Omental fat pad (tissue), 4 donors: ENCODE measurements around the gene MKLN1. TPM values are rescaled to one million over a fixed set of nuclear protein-coding genes. Genes with fewer than 3 reads are reported as not detected.
"Not testable (repeated sequence)": the region's sequence is repeated elsewhere in the genome, so short reads cannot be mapped to it uniquely, and the experiment has no call there.

ENCODE experiments used
- ATAC-seq: fragments of 150-250 bp; one replicate; pipeline ENCODE4 v1.9.1; 2016; ENCODE audit warnings: mild to moderate bottlenecking, moderate library complexity; ENCODE audit not compliant: low FRiP score
- DNase-seq: peaks from one replicate; pipeline ENCODE4 v3.0.0-alpha.2; 2019; ENCODE audit warnings: low spot score
- total RNA-seq, 4 donors: library from RNA; depleted of rRNA; stranded (reverse); fragments of >200 nt; gene quantifications; one replicate each; pipeline ENCODE4 v1.1.0, GENCODE V29; 2016
- TF ChIP-seq, protein P1 (sequence below), 3 donors: fragments of 450-650 bp; IDR thresholded peaks; one replicate each; pipeline ENCODE4 v1.5.1; 2016 to 2017; ENCODE audit warnings: antibody characterized with exemption in 3 of 3, mild to moderate bottlenecking in 3 of 3, moderate library complexity in 2 of 3

Gene MKLN1
- total RNA-seq, 4 donors from 2014 or later, result 48.9 to 108 (median 49.8) TPM

DNA sequence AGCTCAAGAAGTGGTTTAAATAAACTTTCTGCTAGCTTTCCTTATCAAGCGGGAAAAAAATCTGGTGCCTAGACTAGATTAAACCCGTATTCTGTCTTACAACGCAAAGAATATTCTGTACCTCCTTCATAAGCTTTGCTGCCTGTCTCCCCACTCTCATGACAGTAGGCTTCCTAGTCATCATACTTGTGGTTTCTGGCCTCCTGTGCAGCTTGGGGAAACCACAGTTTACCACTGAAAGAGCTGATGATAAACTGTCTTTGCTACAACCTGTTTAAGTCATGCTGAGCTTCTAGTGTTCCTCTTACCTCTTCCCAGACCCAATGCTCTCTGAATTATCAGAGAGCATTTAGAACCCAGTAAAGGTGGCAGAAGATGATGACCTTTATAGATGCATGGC, 173.7 kb downstream of the MKLN1 start:
- DNase-seq (no peak), ATAC-seq (no peak)

DNA sequence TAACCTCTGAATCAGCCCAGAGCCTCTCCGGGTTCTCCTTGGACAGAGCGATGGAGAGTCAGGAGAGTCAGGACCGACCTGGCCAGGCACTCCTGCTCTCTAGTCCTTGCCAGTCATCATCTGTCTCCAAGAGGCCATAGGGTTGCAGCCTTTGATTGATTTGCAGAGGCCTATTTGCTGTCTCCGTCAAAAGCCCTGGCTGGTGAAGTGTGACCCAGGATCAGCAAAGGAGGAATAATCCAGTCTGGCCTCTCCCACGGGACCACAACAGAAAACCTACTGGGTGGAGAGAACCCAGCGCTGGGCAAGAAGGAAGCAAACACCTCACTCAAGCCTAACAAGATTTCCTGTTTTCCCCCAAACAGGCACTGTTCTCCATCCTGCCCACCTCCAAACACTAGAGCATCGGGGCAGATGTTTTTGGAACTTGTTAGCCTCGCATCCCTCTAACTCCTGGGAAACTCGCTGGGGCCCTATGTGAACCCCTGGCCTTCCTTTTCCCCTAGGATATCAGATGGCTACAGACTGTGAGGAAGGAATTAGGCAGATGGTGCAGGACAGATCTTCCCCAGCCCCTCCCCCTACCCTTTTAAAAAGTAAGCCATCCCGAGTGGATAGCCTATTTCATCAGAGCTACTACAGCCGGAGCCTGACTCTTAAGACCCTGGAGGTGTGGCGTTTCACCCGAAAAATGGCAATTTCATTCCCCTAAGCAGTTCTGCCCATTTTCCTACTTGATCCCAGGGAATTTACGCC, 174.4 kb downstream of the MKLN1 start:
- TF ChIP-seq, protein P1, sequence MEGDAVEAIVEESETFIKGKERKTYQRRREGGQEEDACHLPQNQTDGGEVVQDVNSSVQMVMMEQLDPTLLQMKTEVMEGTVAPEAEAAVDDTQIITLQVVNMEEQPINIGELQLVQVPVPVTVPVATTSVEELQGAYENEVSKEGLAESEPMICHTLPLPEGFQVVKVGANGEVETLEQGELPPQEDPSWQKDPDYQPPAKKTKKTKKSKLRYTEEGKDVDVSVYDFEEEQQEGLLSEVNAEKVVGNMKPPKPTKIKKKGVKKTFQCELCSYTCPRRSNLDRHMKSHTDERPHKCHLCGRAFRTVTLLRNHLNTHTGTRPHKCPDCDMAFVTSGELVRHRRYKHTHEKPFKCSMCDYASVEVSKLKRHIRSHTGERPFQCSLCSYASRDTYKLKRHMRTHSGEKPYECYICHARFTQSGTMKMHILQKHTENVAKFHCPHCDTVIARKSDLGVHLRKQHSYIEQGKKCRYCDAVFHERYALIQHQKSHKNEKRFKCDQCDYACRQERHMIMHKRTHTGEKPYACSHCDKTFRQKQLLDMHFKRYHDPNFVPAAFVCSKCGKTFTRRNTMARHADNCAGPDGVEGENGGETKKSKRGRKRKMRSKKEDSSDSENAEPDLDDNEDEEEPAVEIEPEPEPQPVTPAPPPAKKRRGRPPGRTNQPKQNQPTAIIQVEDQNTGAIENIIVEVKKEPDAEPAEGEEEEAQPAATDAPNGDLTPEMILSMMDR (IDR thresholded peaks at IDR 0.05), result no peak
- no peak for ATAC-seq

More for the DNA sequence above, 173.7 kb downstream of the MKLN1 start:
- TF ChIP-seq, protein P1 (IDR thresholded peaks at IDR 0.05), result no peak

DNA sequence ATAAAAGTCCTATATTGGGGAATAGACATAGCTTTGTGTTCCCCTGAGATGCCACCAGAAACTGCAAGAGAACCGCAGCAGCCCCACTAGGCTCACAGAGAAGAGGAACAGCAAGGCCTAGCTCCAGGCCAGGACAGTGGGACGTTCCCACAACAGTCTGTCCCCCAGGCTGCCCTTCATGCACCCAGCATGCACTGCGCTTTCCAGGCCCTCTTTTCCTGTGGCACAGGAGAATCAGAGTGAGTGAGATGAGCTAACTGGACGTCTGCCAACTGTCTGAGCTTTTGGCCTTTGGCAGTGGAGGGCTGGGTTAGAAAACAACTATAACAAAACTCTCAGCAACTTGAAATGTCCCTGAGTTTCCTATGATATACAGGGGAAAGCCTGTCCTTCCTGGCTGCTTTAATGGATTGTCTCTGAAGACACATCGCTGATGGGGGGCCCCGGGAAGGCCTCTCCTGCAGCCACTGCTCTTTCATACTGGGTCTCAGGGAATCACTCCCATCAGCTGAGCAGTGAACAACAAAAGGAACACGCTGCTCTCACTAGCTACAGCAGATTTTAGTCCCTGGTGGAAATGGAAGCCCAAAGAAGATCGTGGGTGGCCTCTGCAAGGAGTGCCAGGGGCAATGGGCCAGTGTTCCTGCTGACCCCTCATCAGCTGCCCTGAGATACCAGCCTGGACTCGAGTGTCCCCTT, 175.3 kb downstream of the MKLN1 start:
- TF ChIP-seq, protein P1 (IDR thresholded peaks at IDR 0.05), result no peak
- ATAC-seq (no peak), DNase-seq (no peak)

More for the DNA sequence above, 174.4 kb downstream of the MKLN1 start:
- DNase-seq, result no peak

DNA sequence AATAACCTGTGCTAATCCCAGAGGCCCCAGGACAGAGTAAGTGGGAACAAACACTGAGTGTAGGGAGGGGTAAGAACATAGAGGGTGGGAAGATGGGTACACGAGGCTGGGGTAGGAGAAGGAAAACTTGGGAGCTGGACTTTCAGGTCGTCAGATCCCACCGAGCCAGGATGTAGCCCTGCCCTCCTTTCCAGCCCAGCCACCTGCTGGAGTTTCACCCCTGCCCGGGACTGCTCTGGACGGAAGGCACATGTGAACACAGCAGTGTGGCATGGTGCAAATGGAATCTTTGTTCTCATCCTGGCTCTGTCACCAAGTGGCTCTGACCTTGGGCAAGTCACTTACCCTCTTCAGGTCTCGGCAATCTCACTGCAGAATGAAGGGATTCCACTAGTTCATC, 176.0 kb downstream of the MKLN1 start:
- DNase-seq (no peak), ATAC-seq (no peak)
- TF ChIP-seq, protein P1 (IDR thresholded peaks at IDR 0.05), result no peak

DNA sequence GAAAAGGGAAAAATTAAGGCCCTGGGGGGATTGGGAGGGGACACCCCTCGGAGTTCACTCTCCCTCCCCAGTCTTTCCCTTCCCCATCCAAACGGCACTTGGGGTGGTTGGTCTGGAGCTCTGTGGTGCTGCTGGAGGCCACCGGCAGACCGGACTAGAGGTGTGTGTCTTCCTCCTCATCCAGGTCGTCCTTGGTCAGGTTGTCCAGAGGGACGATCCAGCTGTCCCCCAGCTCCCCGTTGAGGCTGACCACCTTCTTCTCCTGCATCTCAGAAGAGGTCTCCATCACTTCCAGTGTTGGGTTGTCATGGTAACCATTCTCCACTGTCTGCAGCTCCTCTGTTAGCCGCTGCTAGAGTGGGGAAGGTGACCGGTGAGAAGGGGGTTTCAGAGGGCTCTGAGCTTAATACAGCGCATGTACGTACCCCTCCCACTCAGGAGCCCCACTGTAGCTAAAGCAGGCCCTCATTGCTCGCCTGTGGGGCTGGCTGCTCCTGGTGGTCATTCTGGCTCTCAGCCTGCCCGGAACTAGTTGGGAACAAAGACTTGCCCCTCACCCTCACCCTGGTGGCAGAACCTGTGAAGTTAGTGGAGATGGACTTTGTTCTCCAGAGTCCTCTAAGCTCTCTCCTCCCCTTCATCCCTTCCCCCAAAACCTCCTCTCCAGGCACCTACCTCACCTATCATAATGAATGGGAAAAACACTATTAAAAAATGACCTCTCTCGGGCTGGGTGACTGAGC, 176.7 kb downstream of the MKLN1 start:
- DNase-seq (no peak), ATAC-seq (no peak)
- TF ChIP-seq, protein P1 (IDR thresholded peaks at IDR 0.05), result no peak

DNA sequence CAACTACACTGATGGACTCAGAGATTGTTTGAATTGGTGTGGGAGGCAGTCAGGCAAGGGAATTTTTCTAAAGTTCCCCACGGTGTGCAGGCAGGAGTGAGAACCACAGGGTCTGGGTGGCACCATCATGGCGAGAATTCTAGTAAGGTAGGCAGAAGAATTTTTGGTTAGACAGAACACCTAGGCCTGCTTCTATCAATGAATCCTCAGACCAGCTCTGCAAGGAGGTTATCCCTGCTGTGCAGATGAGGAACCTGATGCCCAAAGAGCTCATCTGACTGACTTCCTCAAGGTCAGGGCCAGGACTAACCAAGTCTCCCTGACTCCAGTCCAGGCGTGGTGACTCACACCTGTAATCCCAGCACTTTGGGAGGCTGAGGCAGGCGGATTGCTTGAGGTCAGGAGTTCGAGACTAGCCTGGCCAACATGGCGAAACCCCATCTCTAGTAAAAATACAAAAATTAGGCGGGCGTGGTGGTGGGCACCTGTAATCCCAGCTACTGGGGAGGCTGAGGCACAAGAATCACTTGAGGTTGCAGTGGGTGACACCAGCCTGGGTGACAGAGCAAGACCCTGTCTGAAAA, 177.5 kb downstream of the MKLN1 start:
- ATAC-seq, DNase-seq: not testable (repeated sequence)
